Kidney epithelial cell (primary cell): ENCODE measurements around the gene SNTA1. TPM values are rescaled to one million over a fixed set of nuclear protein-coding genes. Genes with fewer than 3 reads are reported as not detected.

ENCODE experiments used
- DNase-seq: peaks from one replicate; pipeline ENCODE4 v3.0.0-alpha.2; 2010; ENCODE audit warnings: low read depth
- H3K27me3 ChIP-seq: 2 replicates; pipeline ENCODE4 v1.6.0; 2011; ENCODE audit warnings: low read length; ENCODE audit not compliant: control insufficient read depth, insufficient read depth
- H3K36me3 ChIP-seq: 2 replicates; pipeline ENCODE4 v1.5.1; 2011; ENCODE audit warnings: low read length; ENCODE audit not compliant: control insufficient read depth, insufficient read depth
- H3K4me3 ChIP-seq: 2 replicates; pipeline ENCODE4 v1.5.1; 2011; ENCODE audit warnings: low read depth, mild to moderate bottlenecking, control low read depth, low read length
- total RNA-seq: library from RNA; depleted of rRNA; stranded (reverse); fragments of >200 nt; gene quantifications from 2 replicates; pipeline ENCODE4 v1.2.3, GENCODE V29; 2015
- TF ChIP-seq, protein P1 (sequence below): IDR thresholded peaks from 2 replicates; pipeline ENCODE4 v1.5.1; 2011; ENCODE audit warnings: mild to moderate bottlenecking, moderate library complexity, low read length, control low read depth, inconsistent platforms; ENCODE audit not compliant: insufficient read depth, poor library complexity, severe bottlenecking

Gene SNTA1
- total RNA-seq, 1 donor from 2014 or later: 13.7 TPM

DNA sequence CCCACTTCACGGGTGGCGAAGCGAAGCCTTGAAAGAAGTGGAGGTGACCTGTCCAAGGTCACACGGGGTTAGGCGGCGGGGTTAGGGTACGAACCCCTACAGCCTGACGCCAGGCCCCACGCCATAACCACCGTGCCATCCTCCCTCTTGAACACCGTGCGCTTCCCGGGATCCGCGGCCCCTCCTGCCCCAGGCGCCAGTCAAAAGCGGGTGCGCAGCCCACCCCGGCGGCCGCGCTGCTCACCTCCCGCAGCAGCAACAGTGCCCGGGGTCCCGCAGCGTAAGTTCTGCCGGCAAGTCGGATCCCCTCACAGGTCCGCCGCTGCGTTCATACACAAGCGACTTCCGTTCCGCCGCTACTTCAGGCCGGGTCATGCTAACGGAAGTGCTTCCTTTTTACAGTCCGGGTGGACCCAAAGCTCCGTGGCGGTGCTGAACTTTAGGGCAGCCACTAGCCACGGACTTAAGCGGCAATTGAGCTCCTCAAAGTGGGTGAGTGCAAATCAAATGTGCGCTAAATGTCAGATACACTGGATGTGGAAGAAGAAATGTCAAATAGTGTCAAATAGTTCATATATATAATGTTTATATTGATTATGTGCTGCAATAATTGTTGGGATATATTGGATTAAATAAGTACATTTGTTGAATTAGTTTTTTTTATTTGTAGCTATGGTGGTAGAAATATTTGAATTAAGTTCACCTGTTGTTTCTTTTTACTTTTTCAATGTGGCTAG, 42.2 kb downstream of the SNTA1 start, which contains the start of gene CDK5RAP1:
TSS of gene CDK5RAP1 (minus strand) at position 336 of the 737 bp plus-strand sequence. CDS start 4,455 bp downstream, outside the sequence.
- no peaks in the 10 kb centered on the region for H3K36me3 ChIP-seq
- TF ChIP-seq, protein P1, sequence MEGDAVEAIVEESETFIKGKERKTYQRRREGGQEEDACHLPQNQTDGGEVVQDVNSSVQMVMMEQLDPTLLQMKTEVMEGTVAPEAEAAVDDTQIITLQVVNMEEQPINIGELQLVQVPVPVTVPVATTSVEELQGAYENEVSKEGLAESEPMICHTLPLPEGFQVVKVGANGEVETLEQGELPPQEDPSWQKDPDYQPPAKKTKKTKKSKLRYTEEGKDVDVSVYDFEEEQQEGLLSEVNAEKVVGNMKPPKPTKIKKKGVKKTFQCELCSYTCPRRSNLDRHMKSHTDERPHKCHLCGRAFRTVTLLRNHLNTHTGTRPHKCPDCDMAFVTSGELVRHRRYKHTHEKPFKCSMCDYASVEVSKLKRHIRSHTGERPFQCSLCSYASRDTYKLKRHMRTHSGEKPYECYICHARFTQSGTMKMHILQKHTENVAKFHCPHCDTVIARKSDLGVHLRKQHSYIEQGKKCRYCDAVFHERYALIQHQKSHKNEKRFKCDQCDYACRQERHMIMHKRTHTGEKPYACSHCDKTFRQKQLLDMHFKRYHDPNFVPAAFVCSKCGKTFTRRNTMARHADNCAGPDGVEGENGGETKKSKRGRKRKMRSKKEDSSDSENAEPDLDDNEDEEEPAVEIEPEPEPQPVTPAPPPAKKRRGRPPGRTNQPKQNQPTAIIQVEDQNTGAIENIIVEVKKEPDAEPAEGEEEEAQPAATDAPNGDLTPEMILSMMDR: no peak
- no peaks in the 10 kb centered on the region for H3K27me3 ChIP-seq
- peak within 1 kb of the TSS; percentile 78 for H3K4me3 ChIP-seq
- peak; percentile 52 for DNase-seq

DNA sequence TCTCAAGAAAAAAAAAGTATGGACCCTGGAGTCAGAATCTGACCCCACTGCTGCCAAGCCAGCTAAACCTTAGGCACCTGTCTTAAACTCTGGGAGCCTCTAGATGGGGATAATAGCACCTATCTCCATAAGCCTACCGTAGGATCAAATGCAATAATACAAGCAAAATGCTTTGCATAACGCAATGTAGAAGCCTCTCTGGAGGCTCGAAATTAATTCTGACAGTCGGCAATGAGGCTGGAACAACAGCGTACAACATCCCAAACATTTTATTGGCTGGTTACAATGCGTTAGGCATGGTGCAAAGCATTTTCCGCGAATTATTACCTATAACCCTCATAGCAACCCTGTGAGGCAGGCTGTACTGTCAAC, 42.8 kb downstream of the SNTA1 start:
- peak overlapping the region; percentile 78 for H3K4me3 ChIP-seq
- H3K36me3 ChIP-seq: no peaks in the 10 kb centered on the region
- TF ChIP-seq, protein P1: peak; percentile 26
- no peaks in the 10 kb centered on the region for H3K27me3 ChIP-seq
- no peak for DNase-seq

DNA sequence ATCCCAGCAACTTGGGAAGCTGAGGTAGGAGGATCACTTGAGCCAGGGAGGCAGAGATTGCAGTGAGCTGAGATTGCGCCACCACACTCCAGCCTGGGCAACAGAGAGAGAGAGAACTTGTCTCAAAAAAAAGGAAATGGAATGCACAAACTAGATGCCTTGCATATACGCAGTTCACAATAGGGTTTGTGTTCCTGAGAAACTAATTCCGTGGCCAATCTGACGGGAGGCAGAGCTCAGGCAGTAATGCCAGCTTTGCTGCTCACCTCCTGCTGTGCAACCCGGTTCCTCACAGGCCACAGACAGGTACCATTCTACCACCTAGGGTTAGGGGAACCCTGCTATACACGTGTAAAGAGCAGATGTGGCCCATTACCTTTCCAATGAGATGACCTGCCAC, 43.6 kb downstream of the SNTA1 start:
- DNase-seq: no peak
- H3K36me3 ChIP-seq: no peaks in the 10 kb centered on the region
- H3K4me3 ChIP-seq: no peak overlapping the region
- TF ChIP-seq, protein P1: no peak
- no peaks in the 10 kb centered on the region for H3K27me3 ChIP-seq

DNA sequence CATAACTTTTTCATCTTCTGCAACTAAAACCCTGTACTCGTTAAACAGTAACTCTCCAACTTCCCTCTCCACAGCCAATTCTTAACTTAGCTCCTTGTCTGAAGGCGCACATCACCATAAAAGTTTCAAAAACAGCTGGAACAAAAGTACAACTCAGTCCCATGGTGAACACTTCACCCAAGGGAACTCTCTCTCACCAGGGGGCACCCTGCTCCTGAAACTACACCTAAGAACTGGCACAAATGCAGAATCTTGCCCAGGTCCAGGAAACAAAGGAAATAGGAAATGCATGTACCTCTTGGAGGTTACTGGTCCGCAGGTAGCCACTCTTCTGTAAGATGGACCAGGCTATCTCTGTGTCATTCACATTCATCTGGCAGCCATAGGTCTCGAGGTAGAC, 48.8 kb downstream of the SNTA1 start:
- Histone ChIP-seq H3K4me3 (no peak overlapping the region), H3K27me3 (no peaks in the 10 kb centered on the region), H3K36me3 (peaks cover 1% of the 10 kb centered on the region)
- TF ChIP-seq, protein P1: peak; percentile 11
- DNase-seq: no peak

DNA sequence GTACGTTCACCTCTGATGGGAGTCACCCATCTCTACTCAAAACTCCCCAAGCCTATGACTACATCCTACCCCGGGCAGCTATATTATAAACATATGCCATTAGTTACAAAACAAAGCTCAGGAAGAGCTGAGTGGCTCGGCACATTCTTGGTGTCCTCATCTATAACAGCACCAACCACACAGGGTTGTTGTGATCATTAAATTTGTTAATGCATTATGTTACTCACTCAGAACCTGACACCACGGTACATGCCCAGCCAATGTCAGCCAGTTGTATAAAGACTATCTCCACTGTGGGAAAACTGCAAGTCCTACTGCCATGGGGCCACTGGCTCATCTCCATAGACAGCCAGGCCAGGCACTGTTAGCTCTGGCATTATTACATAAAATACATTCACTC, 50.0 kb downstream of the SNTA1 start:
- DNase-seq: no peak
- TF ChIP-seq, protein P1: no peak
- Histone ChIP-seq H3K27me3 (no peaks in the 10 kb centered on the region), H3K4me3 (no peak overlapping the region), H3K36me3 (peaks cover 1% of the 10 kb centered on the region)
